Bronchial epithelial cell (primary cell): ENCODE results near the gene CHRNA5. TPM values are rescaled to one million over a fixed set of nuclear protein-coding genes. Genes with fewer than 3 reads are reported as not detected.
A peak's percentile ranks its signal among the peaks of the same experiment; 100 is the strongest.
"Not testable (repeated sequence)": the region's sequence is repeated elsewhere in the genome, so short reads cannot be mapped to it uniquely, and the experiment has no call there.

Source experiments
- DNase-seq: peaks from one replicate; pipeline ENCODE4 v3.0.0-alpha.2; 2010; ENCODE audit warnings: low read depth
- FAIRE-seq: peaks from 2 replicates; lab custom pipeline; 2011; peaks lifted over from hg19 to GRCh38; lab: Jason Lieb, UNC
- H3K27me3 ChIP-seq: 2 replicates; pipeline ENCODE4 v1.5.1; 2011; ENCODE audit warnings: low read length; ENCODE audit not compliant: control insufficient read depth, insufficient read depth
- H3K36me3 ChIP-seq: 2 replicates; pipeline ENCODE4 v1.5.1; 2011; ENCODE audit warnings: low read length; ENCODE audit not compliant: control insufficient read depth, insufficient read depth
- H3K4me3 ChIP-seq: 2 replicates; pipeline ENCODE4 v1.5.1; 2011; ENCODE audit warnings: mild to moderate bottlenecking, low read depth, low read length, control low read depth
- CTCF ChIP-seq: IDR thresholded peaks from 2 replicates; pipeline ENCODE4 v1.5.1; 2011; ENCODE audit warnings: mild to moderate bottlenecking, moderate library complexity, low read length, control low read depth, inconsistent platforms; ENCODE audit not compliant: insufficient read depth, severe bottlenecking
- total RNA-seq: library from RNA; depleted of rRNA; stranded (reverse); fragments of >200 nt; gene quantifications from 2 replicates; pipeline ENCODE4 v1.2.1, GENCODE V29; 2014

The CHRNA5 gene
- total RNA-seq, 1 donor from 2014 or later, result 2.4 TPM

- H3K36me3 ChIP-seq, result peaks cover 3% of the 10 kb centered on the region
- FAIRE-seq (no peak), DNase-seq (no peak)
- H3K27me3 ChIP-seq, result no peaks in the 10 kb centered on the region
- no peak overlapping the region for H3K4me3 ChIP-seq
- no peak for TF ChIP-seq CTCF
Measured at GRCh38 chr15:78552597-78552996, 12.7 kb upstream of the CHRNA5 start.

GRCh38 chr15:78560201-78560600, 5.1 kb upstream of the CHRNA5 start:
- not testable (repeated sequence) for H3K27me3 ChIP-seq, H3K4me3 ChIP-seq, H3K36me3 ChIP-seq, FAIRE-seq, DNase-seq

GRCh38 chr15:78561490-78561889, 3.8 kb upstream of the CHRNA5 start:
- no peak for DNase-seq
- Histone ChIP-seq H3K27me3 (no peaks in the 10 kb centered on the region), H3K36me3 (no peaks in the 10 kb centered on the region), H3K4me3 (no peak overlapping the region)
- FAIRE-seq, result no peak
- no peak for TF ChIP-seq CTCF

GRCh38 chr15:78563092-78563491, 2.2 kb upstream of the CHRNA5 start:
- H3K36me3 ChIP-seq, result no peaks in the 10 kb centered on the region
- no peak for TF ChIP-seq CTCF
- H3K4me3 ChIP-seq, result no peak overlapping the region
- no peaks in the 10 kb centered on the region for H3K27me3 ChIP-seq
- no peak for FAIRE-seq
- no peak for DNase-seq

GRCh38 chr15:78564743-78565096, 600 bp upstream of the CHRNA5 start:
- no peak for FAIRE-seq
- no peak for TF ChIP-seq CTCF

GRCh38 chr15:78565951-78566774, 843 bp downstream of the CHRNA5 start:
- Histone ChIP-seq H3K27me3 (no peaks in the 10 kb centered on the region), H3K4me3 (peak overlapping the region; percentile 58), H3K36me3 (no peaks in the 10 kb centered on the region)
- no peak for TF ChIP-seq CTCF
- peak; percentile 26 for DNase-seq
- FAIRE-seq, result no peak

More at GRCh38 chr15:78564743-78565096, 600 bp upstream of the CHRNA5 start:
- H3K36me3 ChIP-seq, result no peaks in the 10 kb centered on the region
- H3K4me3 ChIP-seq, result no peak overlapping the region
- no peaks in the 10 kb centered on the region for H3K27me3 ChIP-seq
- no peak for DNase-seq
